Activated CD8-positive, alpha-beta T cell treated with anti-CD3 and anti-CD28 coated beads, Interleukin-2, amount 10 ng/mL, durations not matched to agents 7 days and 5 days (primary cell): ENCODE results near the gene MCTP2. TPM values are rescaled to one million over a fixed set of nuclear protein-coding genes. Genes with fewer than 3 reads are reported as not detected.

ENCODE experiments used
- ATAC-seq: fragments of 150-1000 bp; cut with Tn5 transposase; one replicate; pipeline ENCODE4 v1.10.0; 2021; ENCODE audit warnings: moderate library complexity
- CTCF ChIA-PET: fragments of 350-600 bp; sonication (Branson Sonifier 250); formaldehyde crosslinking; loops from one replicate; lab custom pipeline; 2021; ENCODE audit warnings: antibody characterized with exemption; lab: Charles Lee
- POLR2A ChIA-PET: fragments of 350-600 bp; sonication (Branson Sonifier 250); formaldehyde crosslinking; loops from one replicate; lab custom pipeline; 2021; ENCODE audit warnings: antibody characterized with exemption; lab: Charles Lee
- DNase-seq: peaks from one replicate; pipeline ENCODE4 v3.0.0-alpha.2; 2020
- H3K27ac Mint-ChIP-seq: one replicate; pipeline ENCODE4 v1.8.0; 2021; ENCODE audit warnings: mild to moderate bottlenecking, mixed read lengths
- H3K27me3 Mint-ChIP-seq: one replicate; pipeline ENCODE4 v1.8.0; 2021; ENCODE audit warnings: low read depth, mixed read lengths
- H3K36me3 Mint-ChIP-seq: one replicate; pipeline ENCODE4 v1.8.0; 2021; ENCODE audit warnings: low read depth, mixed read lengths
- H3K4me1 Mint-ChIP-seq: one replicate; pipeline ENCODE4 v1.8.0; 2021; ENCODE audit warnings: low read depth, mixed read lengths
- H3K4me3 Mint-ChIP-seq: one replicate; pipeline ENCODE4 v1.8.0; 2021; ENCODE audit warnings: mild to moderate bottlenecking, mixed read lengths
- H3K9me3 Mint-ChIP-seq: one replicate; pipeline ENCODE4 v1.8.0; 2022; ENCODE audit warnings: mixed read lengths; ENCODE audit not compliant: insufficient read depth
- total RNA-seq, 2 experiments: library from RNA; stranded (reverse); gene quantifications; one replicate each; pipeline ENCODE4 v1.2.3, GENCODE V29; 2021

MCTP2 gene
- total RNA-seq, 2 experiments from 2014 or later: 26.2 to 26.9 TPM

DNA sequence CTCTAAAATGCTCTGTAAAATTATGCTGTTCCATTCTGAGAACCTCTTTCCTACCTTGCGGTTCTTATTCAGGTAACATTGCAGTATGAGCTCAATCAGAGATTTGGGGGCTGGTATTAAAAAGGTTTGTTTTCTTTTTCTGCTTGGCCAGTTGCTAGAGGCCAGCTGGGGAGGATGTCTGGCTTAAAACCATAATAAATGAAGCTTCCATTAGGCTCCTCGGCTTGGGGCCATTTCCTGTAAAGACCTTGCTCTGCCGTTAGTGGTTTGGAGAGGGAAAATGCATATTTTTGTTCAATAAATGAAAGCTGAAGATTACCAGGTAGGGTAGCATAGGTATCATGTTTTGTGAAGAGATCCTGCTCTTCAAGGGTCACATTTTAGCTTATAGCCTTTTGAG, 55.2 kb downstream of the MCTP2 start:
- peak overlapping the region; percentile 13 for H3K4me3 Mint-ChIP-seq
- H3K27me3 Mint-ChIP-seq: no peaks in the 10 kb centered on the region
- ATAC-seq: peak; percentile 21
- H3K9me3 Mint-ChIP-seq: peaks cover 24% of the 10 kb centered on the region
- H3K4me1 Mint-ChIP-seq: peaks cover 47% of the 10 kb centered on the region
- POLR2A ChIA-PET: interaction anchor here (0.9 to 5.2 kb wide), 5 partner anchors 9 to 56 kb away, joined by 3 to 37 read pairs (median 3); partner anchors contain the start of gene MCTP2
- no peak for DNase-seq
- H3K27ac Mint-ChIP-seq: peak overlapping the region; percentile 78
- peaks cover 55% of the 10 kb centered on the region for H3K36me3 Mint-ChIP-seq
- CTCF ChIA-PET: interaction anchor here (1.7 to 6.1 kb wide), 7 partner anchors 9 to 122 kb away, joined by 5 to 56 read pairs (median 24); partner anchors contain the start of gene MCTP2

DNA sequence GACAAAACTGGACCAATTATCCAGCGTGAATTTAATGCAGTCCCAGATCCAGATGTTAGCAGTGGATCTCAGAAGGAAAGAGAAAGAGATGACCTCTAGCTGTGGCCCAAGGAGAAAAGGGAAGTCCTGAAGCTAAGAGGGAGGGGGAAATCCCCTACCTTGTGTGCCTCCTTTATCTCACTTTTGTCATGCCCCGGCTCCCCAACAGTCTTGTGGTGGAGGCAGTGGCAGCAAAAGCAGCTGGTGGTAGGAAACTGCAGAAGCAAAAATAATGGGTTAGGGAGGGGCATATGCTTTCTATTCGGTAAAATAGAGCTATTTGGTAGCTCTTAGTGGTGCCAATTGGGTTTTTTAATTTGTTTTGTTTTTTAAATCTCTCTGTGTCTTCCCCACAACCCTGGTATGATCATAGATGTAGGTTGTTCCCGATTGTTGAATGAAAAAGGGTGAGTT, 56.5 kb downstream of the MCTP2 start:
- Mint-ChIP-seq H3K4me3 (peak overlapping the region; percentile 66), H3K9me3 (peaks cover 20% of the 10 kb centered on the region), H3K27ac (peak overlapping the region; percentile 72), H3K36me3 (peaks cover 53% of the 10 kb centered on the region), H3K4me1 (peaks cover 52% of the 10 kb centered on the region), H3K27me3 (no peaks in the 10 kb centered on the region)
- ATAC-seq: peak; percentile 95
- CTCF ChIA-PET: interaction anchor here (0.9 to 6.1 kb wide), 13 partner anchors 10 to 123 kb away, joined by 3 to 56 read pairs (median 6); partner anchors contain the start of gene MCTP2
- POLR2A ChIA-PET: interaction anchor here (0.6 to 5.2 kb wide), 8 partner anchors 9 to 1131 kb away, joined by 3 to 37 read pairs (median 3); partner anchors contain the start of gene MCTP2
- DNase-seq: peak; percentile 77

DNA sequence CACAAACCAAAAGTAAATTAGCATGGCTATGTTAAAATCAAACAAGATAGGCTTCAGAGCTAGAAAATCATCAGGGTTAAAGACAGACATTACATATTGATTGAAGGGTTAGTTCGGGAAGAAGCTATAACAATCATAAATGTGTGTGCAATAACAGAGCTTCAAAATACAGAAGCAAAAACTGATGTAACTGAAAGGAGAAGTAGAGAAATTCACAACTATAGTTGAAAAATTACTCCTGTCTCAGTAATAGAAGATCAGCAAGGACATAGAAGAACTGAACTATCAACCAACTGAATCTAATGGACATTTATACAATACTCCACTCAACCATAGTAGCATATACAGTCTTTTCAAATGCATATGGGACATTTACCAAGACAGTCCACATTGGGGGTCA, 59.4 kb downstream of the MCTP2 start:
- ATAC-seq (no peak), DNase-seq (no peak)
- peaks cover 39% of the 10 kb centered on the region for H3K36me3 Mint-ChIP-seq
- peaks cover 20% of the 10 kb centered on the region for H3K9me3 Mint-ChIP-seq
- H3K4me3 Mint-ChIP-seq: no peak overlapping the region
- CTCF ChIA-PET: interaction anchor here (0.7 to 1.0 kb wide), 3 partner anchors 9 to 59 kb away, joined by 3 read pairs; partner anchors contain the start of gene MCTP2
- H3K27me3 Mint-ChIP-seq: no peaks in the 10 kb centered on the region
- POLR2A ChIA-PET: interaction anchor here (5.2 kb wide), 1 partner anchor 60 kb away, joined by 37 read pairs; the partner anchor contains the start of gene MCTP2
- peaks cover 75% of the 10 kb centered on the region for H3K4me1 Mint-ChIP-seq
- no peak overlapping the region for H3K27ac Mint-ChIP-seq

DNA sequence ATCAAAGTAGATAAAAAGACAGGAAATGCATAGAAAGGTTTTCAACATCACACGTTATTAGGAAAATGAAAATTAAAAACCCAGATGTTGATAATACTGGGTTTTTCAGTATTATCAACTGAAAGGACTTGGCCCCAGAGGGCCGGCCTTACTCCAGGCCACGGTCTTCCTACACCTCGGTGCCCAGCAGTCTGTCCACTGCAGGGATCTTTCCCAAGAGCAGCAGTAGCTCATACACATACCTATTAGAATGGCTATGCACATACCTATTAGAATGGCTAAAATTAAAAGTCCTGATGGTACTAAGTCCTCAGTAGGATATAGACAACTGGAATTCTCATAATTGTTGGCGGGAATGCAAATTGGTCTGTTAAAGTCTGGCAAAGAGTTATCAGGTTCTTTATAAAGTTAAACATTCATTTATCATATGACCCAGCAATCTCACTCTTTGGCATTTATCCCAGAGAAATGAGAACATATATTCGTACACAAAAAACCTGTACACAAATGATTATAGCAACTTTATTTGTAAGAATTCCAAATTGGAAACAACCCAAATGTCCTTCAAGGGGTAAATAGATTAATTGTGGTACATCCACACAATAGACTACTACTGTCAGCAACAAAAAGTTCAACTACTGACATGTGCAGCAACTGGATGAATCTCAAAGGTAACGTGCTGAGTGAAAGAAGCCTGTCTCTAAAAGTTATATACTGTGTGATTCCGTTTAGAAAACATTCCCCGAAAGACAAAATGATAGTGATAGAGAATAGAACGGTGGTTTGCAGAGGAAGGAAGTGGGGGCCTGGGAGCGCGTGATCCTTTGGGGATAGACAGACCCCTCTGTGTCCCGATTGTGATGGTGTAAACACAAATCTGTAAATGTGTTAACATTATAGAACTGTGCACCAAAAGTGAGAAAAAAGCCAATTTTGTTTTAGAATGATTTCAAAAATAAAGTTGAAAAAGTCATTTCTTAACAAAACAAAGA, 62.3 kb downstream of the MCTP2 start:
- ChIA-PET POLR2A (no interaction called here), CTCF (interaction anchor here (0.8 to 1.6 kb wide), 4 partner anchors 9 to 62 kb away, joined by 3 to 6 read pairs (median 4); partner anchors contain the start of gene MCTP2)
- Mint-ChIP-seq H3K4me3 (no peak overlapping the region), H3K4me1 (peaks cover 72% of the 10 kb centered on the region), H3K27ac (no peak overlapping the region), H3K27me3 (no peaks in the 10 kb centered on the region), H3K9me3 (peaks cover 20% of the 10 kb centered on the region), H3K36me3 (peaks cover 35% of the 10 kb centered on the region)
- ATAC-seq (no peak), DNase-seq (no peak)

DNA sequence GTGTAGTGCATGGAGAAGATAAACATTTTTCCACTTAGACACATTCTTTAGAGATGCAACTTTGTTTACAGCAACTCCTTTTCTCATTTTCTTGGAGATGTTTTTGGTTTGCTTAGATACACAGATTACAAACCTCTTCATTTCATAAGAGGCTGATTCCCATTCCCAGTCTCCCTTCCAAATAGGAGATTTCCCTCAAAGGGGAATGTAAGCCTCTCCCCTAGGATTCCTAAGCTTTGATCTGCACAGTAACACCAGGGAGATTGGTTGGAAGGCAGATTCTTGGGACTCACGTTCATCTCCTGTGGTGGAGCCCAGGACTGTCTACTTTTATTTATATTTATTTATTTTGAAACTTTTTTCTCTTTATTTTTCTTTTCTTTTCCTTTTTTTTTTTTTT, 63.2 kb downstream of the MCTP2 start:
- H3K4me3 Mint-ChIP-seq: no peak overlapping the region
- H3K4me1 Mint-ChIP-seq: peaks cover 73% of the 10 kb centered on the region
- no peak for DNase-seq
- ATAC-seq: no peak
- H3K9me3 Mint-ChIP-seq: peaks cover 14% of the 10 kb centered on the region
- H3K27ac Mint-ChIP-seq: peak overlapping the region; percentile 30
- CTCF ChIA-PET: interaction anchor here (0.6 kb wide), 1 partner anchor 12 kb away, joined by 3 read pairs; no protein-coding TSS in a partner anchor
- H3K36me3 Mint-ChIP-seq: peaks cover 36% of the 10 kb centered on the region
- H3K27me3 Mint-ChIP-seq: no peaks in the 10 kb centered on the region
- POLR2A ChIA-PET: interaction anchor here (1.3 kb wide), 1 partner anchor 11 kb away, joined by 4 read pairs; no protein-coding TSS in a partner anchor

DNA sequence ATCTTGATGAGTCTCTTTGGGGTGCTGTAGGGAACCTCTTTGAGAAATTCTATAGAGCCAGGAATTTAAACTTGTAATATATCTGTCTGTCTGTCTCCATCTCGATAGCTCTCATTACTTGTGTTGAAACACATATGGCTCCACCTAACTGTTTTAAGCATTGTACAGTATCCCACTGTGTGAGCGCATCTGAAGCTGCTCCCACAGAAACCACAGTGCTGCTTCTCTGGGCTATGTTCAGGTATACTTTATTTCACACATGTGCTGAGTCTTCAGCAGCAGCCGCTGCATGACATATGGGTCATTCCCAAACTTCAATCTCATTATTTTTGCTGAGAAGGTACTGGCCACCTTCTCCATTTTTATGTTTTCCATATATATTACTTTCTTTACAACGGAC, 63.9 kb downstream of the MCTP2 start:
- ATAC-seq (peak; percentile 52), DNase-seq (no peak)
- POLR2A ChIA-PET: interaction anchor here (1.3 kb wide), 1 partner anchor 10 kb away, joined by 4 read pairs; no protein-coding TSS in a partner anchor
- H3K36me3 Mint-ChIP-seq: peaks cover 35% of the 10 kb centered on the region
- peaks cover 78% of the 10 kb centered on the region for H3K4me1 Mint-ChIP-seq
- peaks cover 12% of the 10 kb centered on the region for H3K9me3 Mint-ChIP-seq
- CTCF ChIA-PET: interaction anchor here (0.5 to 2.6 kb wide), 4 partner anchors 9 to 80 kb away, joined by 3 to 13 read pairs (median 4); partner anchors contain the start of gene MCTP2
- H3K27ac Mint-ChIP-seq: no peak overlapping the region
- no peaks in the 10 kb centered on the region for H3K27me3 Mint-ChIP-seq
- H3K4me3 Mint-ChIP-seq: no peak overlapping the region

DNA sequence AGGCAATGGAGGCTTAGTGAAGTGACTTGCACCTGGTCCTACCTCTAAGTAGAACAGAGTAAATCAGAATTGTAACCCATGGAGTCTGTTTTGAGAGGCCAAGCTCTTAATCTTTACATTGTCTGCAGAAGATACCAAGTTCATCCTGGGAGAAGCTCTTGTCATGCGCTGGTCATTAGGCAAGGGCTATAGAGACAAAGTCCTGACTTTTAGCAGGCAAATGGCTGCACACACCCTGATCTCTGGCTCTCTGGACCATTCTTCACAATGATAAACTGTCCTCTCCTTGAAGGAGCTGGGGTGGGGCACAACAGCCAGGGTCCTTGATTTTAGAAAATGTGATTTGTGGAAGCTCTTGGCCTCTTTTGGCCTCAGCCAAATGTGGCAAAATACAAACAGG, 65.4 kb downstream of the MCTP2 start:
- POLR2A ChIA-PET: interaction anchor here (0.9 kb wide), 1 partner anchor 9 kb away, joined by 3 read pairs; no protein-coding TSS in a partner anchor
- H3K9me3 Mint-ChIP-seq: peaks cover 3% of the 10 kb centered on the region
- peaks cover 83% of the 10 kb centered on the region for H3K4me1 Mint-ChIP-seq

DNA sequence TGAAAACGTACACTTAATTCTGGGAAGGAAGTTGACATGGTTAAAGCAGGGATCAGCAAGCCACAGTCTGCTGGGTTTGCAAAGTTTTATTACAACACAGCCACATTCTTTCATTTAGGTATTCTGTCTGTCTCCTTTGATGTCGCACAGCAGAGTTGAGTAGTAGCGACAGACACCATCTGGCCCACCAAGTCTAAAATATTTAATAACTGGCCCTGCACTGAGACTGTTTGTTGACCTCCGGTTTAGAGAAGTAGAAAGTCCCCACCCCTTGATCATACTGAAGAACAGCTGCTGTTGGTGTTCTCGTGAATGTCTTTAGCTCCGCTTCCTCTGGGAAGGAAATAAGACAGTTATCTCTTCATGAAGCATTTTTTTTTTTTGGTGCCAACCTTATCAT, 66.2 kb downstream of the MCTP2 start:
- ChIA-PET POLR2A (interaction anchor here (0.9 to 1.6 kb wide), 2 partner anchors 15 to 66 kb away, joined by 3 read pairs; partner anchors contain the start of gene MCTP2), CTCF (interaction anchor here (1.3 to 2.6 kb wide), 7 partner anchors 9 to 134 kb away, joined by 3 to 15 read pairs (median 5); partner anchors contain the start of gene MCTP2)
- Mint-ChIP-seq H3K4me3 (peak overlapping the region; percentile 58), H3K27ac (peak overlapping the region; percentile 68), H3K4me1 (peaks cover 79% of the 10 kb centered on the region), H3K36me3 (peaks cover 41% of the 10 kb centered on the region), H3K27me3 (no peaks in the 10 kb centered on the region), H3K9me3 (peaks cover under 1% of the 10 kb centered on the region)
- peak; percentile 58 for ATAC-seq
- no peak for DNase-seq

More for the DNA sequence above, 65.4 kb downstream of the MCTP2 start:
- DNase-seq: no peak
- CTCF ChIA-PET: interaction anchor here (1.3 to 2.6 kb wide), 7 partner anchors 8 to 133 kb away, joined by 3 to 15 read pairs (median 5); partner anchors contain the start of gene MCTP2
- no peaks in the 10 kb centered on the region for H3K27me3 Mint-ChIP-seq
- no peak overlapping the region for H3K4me3 Mint-ChIP-seq
- ATAC-seq: no peak
- peak overlapping the region; percentile 66 for H3K27ac Mint-ChIP-seq
- peaks cover 40% of the 10 kb centered on the region for H3K36me3 Mint-ChIP-seq

DNA sequence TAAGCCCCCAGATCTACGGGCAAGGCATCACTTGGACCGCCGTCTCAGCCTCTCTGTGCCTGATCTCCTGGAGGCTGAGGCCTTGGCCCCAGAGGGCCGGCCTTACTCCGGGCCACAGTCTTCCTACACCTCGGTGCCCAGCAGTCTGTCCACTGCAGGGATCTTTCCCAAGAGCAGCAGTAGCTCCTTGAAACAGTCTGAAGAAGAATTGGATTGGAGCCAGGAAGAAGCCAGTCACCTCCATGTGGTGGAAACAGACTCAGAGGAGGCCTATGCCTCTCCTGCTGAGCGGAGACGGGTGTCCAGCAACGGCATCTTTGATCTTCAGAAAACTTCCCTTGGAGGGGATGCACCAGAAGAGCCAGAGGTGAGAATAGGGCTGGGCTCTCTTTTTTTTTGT, 67.0 kb downstream of the MCTP2 start:
- H3K27ac Mint-ChIP-seq: peak overlapping the region; percentile 65
- H3K36me3 Mint-ChIP-seq: peaks cover 47% of the 10 kb centered on the region
- H3K4me1 Mint-ChIP-seq: peaks cover 76% of the 10 kb centered on the region
- DNase-seq: no peak
- CTCF ChIA-PET: interaction anchor here (2.0 to 2.1 kb wide), 2 partner anchors 8 to 10 kb away, joined by 5 to 15 read pairs; no protein-coding TSS in a partner anchor
- ATAC-seq: no peak
- POLR2A ChIA-PET: interaction anchor here (1.6 kb wide), 1 partner anchor 67 kb away, joined by 3 read pairs; the partner anchor contains the start of gene MCTP2
- H3K9me3 Mint-ChIP-seq: peaks cover 4% of the 10 kb centered on the region
- H3K4me3 Mint-ChIP-seq: no peak overlapping the region
- no peaks in the 10 kb centered on the region for H3K27me3 Mint-ChIP-seq

DNA sequence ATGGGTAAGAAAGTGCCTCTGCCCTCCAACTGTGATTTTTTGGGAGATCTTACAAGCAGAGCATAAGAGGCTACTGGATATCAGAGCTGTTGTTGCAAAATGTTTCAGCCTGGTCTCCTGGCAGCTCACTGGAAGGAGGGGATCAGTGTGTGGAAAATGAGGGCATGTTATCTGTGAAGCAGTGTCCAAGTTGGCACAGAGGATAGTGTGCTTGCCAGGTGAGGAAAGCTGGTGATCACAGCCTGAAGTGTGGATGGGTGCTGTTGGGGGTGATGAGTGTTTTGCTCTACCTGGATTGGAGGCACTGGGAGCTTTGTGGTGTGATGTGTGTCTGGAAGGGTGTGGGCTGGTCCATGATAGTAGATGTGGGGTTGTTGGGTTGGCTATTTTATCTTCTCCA, 69.3 kb downstream of the MCTP2 start:
- no peak for ATAC-seq
- no peak overlapping the region for H3K4me3 Mint-ChIP-seq
- H3K27ac Mint-ChIP-seq: peak overlapping the region; percentile 13
- peaks cover 77% of the 10 kb centered on the region for H3K4me1 Mint-ChIP-seq
- no peak for DNase-seq
- peaks cover 64% of the 10 kb centered on the region for H3K36me3 Mint-ChIP-seq
- H3K9me3 Mint-ChIP-seq: peaks cover 4% of the 10 kb centered on the region
- ChIA-PET CTCF (interaction anchor here (0.9 to 1.2 kb wide), 4 partner anchors 12 to 136 kb away, joined by 3 read pairs; no protein-coding TSS in a partner anchor), POLR2A (no interaction called here)
- no peaks in the 10 kb centered on the region for H3K27me3 Mint-ChIP-seq
